ENCODE data around the gene C5AR1.

DNA sequence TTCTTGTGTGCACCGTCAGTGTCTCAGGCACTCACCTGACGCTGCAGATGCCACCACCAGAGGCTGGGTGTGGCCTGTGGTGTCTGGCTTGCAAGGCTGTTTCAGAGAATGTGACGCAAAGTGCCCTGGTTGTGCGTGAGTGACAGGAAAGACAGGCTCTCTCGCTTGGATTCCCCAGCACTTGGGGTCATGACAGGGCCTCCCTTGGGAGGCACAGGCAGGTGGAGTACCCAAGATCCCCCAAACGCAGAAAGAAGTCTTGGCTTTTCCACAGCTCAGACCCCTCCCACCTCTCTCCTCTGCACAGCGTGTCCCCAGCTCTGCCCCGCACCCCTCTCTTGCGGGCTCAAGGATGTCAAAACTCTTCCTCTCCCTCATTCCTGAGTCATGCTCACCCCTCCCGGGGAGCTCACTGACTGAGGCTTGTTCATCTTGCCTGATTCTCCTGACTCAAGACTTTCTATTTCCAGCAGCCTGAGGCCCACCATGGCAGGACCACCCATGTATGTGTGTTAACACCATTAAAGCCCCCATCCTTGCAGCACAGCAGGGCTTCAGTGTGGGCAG lies 60.5 kb downstream of the C5AR1 start:
- TF ChIP-seq, protein P1, sequence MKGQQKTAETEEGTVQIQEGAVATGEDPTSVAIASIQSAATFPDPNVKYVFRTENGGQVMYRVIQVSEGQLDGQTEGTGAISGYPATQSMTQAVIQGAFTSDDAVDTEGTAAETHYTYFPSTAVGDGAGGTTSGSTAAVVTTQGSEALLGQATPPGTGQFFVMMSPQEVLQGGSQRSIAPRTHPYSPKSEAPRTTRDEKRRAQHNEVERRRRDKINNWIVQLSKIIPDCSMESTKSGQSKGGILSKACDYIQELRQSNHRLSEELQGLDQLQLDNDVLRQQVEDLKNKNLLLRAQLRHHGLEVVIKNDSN (IDR thresholded peaks at IDR 0.05): no peak
- no peak for TF ChIP-seq EP300 (IDR thresholded peaks at IDR 0.05; ENCODE audit: borderline replicate concordance)
- TF ChIP-seq, protein P2, sequence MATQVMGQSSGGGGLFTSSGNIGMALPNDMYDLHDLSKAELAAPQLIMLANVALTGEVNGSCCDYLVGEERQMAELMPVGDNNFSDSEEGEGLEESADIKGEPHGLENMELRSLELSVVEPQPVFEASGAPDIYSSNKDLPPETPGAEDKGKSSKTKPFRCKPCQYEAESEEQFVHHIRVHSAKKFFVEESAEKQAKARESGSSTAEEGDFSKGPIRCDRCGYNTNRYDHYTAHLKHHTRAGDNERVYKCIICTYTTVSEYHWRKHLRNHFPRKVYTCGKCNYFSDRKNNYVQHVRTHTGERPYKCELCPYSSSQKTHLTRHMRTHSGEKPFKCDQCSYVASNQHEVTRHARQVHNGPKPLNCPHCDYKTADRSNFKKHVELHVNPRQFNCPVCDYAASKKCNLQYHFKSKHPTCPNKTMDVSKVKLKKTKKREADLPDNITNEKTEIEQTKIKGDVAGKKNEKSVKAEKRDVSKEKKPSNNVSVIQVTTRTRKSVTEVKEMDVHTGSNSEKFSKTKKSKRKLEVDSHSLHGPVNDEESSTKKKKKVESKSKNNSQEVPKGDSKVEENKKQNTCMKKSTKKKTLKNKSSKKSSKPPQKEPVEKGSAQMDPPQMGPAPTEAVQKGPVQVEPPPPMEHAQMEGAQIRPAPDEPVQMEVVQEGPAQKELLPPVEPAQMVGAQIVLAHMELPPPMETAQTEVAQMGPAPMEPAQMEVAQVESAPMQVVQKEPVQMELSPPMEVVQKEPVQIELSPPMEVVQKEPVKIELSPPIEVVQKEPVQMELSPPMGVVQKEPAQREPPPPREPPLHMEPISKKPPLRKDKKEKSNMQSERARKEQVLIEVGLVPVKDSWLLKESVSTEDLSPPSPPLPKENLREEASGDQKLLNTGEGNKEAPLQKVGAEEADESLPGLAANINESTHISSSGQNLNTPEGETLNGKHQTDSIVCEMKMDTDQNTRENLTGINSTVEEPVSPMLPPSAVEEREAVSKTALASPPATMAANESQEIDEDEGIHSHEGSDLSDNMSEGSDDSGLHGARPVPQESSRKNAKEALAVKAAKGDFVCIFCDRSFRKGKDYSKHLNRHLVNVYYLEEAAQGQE (IDR thresholded peaks at IDR 0.05; ENCODE audit: low read depth): no peak
- TF ChIP-seq RAD21 (IDR thresholded peaks at IDR 0.05; ENCODE audit: low read depth): no peak
- TF ChIP-seq CEBPB (IDR thresholded peaks at IDR 0.05): no peak
- TF ChIP-seq YY1 (IDR thresholded peaks at IDR 0.05; ENCODE audit: low read depth): no peak
- no peak for TF ChIP-seq FOXM1 (IDR thresholded peaks at IDR 0.05; ENCODE audit: borderline replicate concordance, low read depth)
- no peak for TF ChIP-seq TAF1 (IDR thresholded peaks at IDR 0.05; ENCODE audit: low read depth)
- TF ChIP-seq NFIC (IDR thresholded peaks at IDR 0.05): no peak
- no peak for TF ChIP-seq TCF12 (IDR thresholded peaks at IDR 0.05; ENCODE audit: low read depth)
- TF ChIP-seq, protein P3, sequence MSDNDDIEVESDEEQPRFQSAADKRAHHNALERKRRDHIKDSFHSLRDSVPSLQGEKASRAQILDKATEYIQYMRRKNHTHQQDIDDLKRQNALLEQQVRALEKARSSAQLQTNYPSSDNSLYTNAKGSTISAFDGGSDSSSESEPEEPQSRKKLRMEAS (IDR thresholded peaks at IDR 0.05): no peak
